SK-N-MC (cell line): Measurements from ENCODE around the gene ANK3.

ENCODE experiments used
- DNase-seq: peaks from one replicate; pipeline ENCODE4 v3.0.0-alpha.2; 2011; ENCODE audit warnings: low read depth, low spot score
- H3K27ac ChIP-seq: fragments of 200-600 bp; sonication (generic); 2 replicates; pipeline ENCODE4 v1.5.1; 2016; ENCODE audit warnings: mixed run types
- H3K36me3 ChIP-seq: fragments of 200-600 bp; sonication (generic); 2 replicates; pipeline ENCODE4 v1.6.1; 2017; ENCODE audit warnings: antibody characterized with exemption, low read length, mixed read lengths; ENCODE audit not compliant: insufficient read depth
- H3K4me3 ChIP-seq: fragments of 200-600 bp; sonication (generic); 2 replicates; pipeline ENCODE4 v1.5.1; 2016
- H3K9ac ChIP-seq: fragments of 200-600 bp; sonication (generic); 2 replicates; pipeline ENCODE4 v1.8.0; 2017; ENCODE audit warnings: mixed run types, mixed read lengths; ENCODE audit not compliant: insufficient read length
- H3K9me3 ChIP-seq: fragments of 200-600 bp; sonication (generic); 2 replicates; pipeline ENCODE4 v1.6.1; 2017; ENCODE audit warnings: low read depth, mild to moderate bottlenecking, antibody characterized with exemption, low read length, moderate library complexity, mixed read lengths
- EZH2 ChIP-seq: fragments of 200-600 bp; sonication (generic); IDR thresholded peaks from one replicate; pipeline ENCODE4 v1.6.1; 2017; ENCODE audit warnings: antibody characterized with exemption
- FOXP2 ChIP-seq: optimal IDR thresholded peaks from 2 replicates; pipeline ENCODE3; 2011; ENCODE audit warnings: mild to moderate bottlenecking, moderate library complexity; ENCODE audit not compliant: insufficient read depth; ENCODE audit errors: extremely low read length, control extremely low read depth
- POLR2AphosphoS5 ChIP-seq: IDR thresholded peaks from 2 replicates; pipeline ENCODE4 v1.6.1; 2012; ENCODE audit warnings: mild to moderate bottlenecking, low read depth, low read length, borderline replicate concordance

ANK3 gene

GRCh38 chr10:60073781-60074656 is 315.7 kb downstream of the ANK3 start:
- H3K27ac ChIP-seq: no peak overlapping the region
- no peak overlapping the region for H3K4me3 ChIP-seq
- no peak for TF ChIP-seq POLR2AphosphoS5
- no peak for TF ChIP-seq EZH2
- no peak for TF ChIP-seq FOXP2
- no peak overlapping the region for H3K9ac ChIP-seq
- H3K36me3 ChIP-seq: no peaks in the 10 kb centered on the region
- H3K9me3 ChIP-seq: no peaks in the 10 kb centered on the region
- no peak for DNase-seq

DNA sequence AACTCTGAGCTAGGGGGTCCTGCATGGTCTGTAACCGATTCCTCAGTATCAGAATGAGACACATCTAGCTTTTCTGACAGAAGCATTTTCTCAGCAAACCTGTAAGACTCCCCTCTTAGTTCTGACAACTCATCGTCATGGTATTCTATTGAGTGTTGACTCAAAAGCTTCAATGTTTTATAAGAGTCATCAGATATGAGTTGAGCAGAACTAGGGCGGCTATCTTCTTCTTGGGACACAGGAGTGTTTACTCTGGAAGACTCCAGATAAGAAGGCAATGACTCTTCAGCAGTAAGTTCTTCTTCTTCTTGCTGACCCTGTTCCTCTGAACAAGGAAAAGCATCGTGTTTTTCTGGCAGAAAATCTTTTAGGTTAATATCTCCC is 316.3 kb downstream of the ANK3 start:
- H3K9me3 ChIP-seq: no peaks in the 10 kb centered on the region
- no peak overlapping the region for H3K9ac ChIP-seq
- no peak overlapping the region for H3K4me3 ChIP-seq
- no peak for TF ChIP-seq FOXP2
- TF ChIP-seq POLR2AphosphoS5: no peak
- TF ChIP-seq EZH2: no peak
- no peak for DNase-seq
- H3K36me3 ChIP-seq: no peaks in the 10 kb centered on the region
- no peak overlapping the region for H3K27ac ChIP-seq

- Histone ChIP-seq H3K9ac (no peak overlapping the region), H3K9me3 (no peaks in the 10 kb centered on the region), H3K27ac (no peak overlapping the region), H3K4me3 (no peak overlapping the region), H3K36me3 (no peaks in the 10 kb centered on the region)
- TF ChIP-seq EZH2: no peak
- TF ChIP-seq FOXP2: no peak
- no peak for TF ChIP-seq POLR2AphosphoS5
- DNase-seq: no peak
These were observed 320.4 kb downstream of the ANK3 start for GRCh38 chr10:60069311-60069710.

DNA sequence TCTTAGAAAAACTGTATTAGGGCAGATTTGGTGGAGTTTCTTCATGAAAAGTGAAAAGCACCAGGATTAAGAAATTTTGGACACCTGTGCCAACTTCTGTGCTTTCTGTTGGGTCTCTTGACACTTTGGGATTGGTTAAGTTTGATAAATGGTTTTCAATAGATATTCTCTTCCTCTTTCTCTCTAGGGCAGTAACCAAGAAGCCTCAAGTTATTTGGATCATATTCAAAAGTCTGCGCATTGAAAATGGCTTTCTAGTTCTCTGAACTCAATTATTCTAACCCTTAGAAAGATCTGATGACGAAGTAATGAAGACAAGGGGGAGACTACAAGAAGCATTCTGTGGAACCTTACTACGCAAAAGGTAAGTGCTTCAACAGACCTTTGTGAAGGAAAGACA is 339.3 kb downstream of the ANK3 start:
- Histone ChIP-seq H3K4me3 (no peak overlapping the region), H3K36me3 (no peaks in the 10 kb centered on the region), H3K9me3 (no peaks in the 10 kb centered on the region), H3K9ac (no peak overlapping the region), H3K27ac (no peak overlapping the region)
- no peak for DNase-seq
- no peak for TF ChIP-seq EZH2

GRCh38 chr10:60048091-60048501 is 341.6 kb downstream of the ANK3 start:
- no peaks in the 10 kb centered on the region for H3K36me3 ChIP-seq
- no peak overlapping the region for H3K4me3 ChIP-seq
- H3K9me3 ChIP-seq: no peaks in the 10 kb centered on the region
- no peak for DNase-seq
- H3K9ac ChIP-seq: no peak overlapping the region
- no peak overlapping the region for H3K27ac ChIP-seq
- TF ChIP-seq FOXP2 (no peak), POLR2AphosphoS5 (no peak), EZH2 (no peak)

- no peak overlapping the region for H3K27ac ChIP-seq
- H3K9me3 ChIP-seq: no peaks in the 10 kb centered on the region
- no peaks in the 10 kb centered on the region for H3K36me3 ChIP-seq
- H3K4me3 ChIP-seq: no peak overlapping the region
- no peak for DNase-seq
- no peak for TF ChIP-seq EZH2
- H3K9ac ChIP-seq: no peak overlapping the region
These were observed 344.1 kb downstream of the ANK3 start for GRCh38 chr10:60045571-60045970.

- no peak overlapping the region for H3K9ac ChIP-seq
- H3K27ac ChIP-seq: no peak overlapping the region
- no peak for TF ChIP-seq EZH2
- TF ChIP-seq POLR2AphosphoS5: no peak
- no peak for TF ChIP-seq FOXP2
- no peaks in the 10 kb centered on the region for H3K36me3 ChIP-seq
- DNase-seq: no peak
- no peak overlapping the region for H3K4me3 ChIP-seq
- no peaks in the 10 kb centered on the region for H3K9me3 ChIP-seq
These were observed 344.7 kb downstream of the ANK3 start for GRCh38 chr10:60044971-60045370.

DNA sequence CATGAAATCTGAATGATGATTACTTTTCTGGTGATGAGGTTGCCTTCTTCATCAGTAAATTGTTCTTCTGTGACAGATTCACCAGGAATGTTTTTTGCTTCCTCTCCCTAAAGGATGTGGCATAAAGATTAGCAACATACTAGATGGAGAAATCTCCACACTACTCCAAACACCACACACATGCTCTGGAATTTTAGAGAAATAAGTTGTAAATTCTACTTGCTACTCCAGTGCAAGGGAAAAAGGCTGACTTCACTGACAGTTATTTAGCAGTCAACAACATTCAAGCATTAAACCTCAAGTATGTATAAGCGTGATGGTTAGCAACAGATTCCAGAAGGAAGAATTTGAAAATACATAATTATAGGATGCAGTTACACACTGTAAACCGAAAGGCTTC is 345.4 kb downstream of the ANK3 start:
- TF ChIP-seq POLR2AphosphoS5: no peak
- TF ChIP-seq EZH2: no peak
- no peak for TF ChIP-seq FOXP2
- no peak overlapping the region for H3K27ac ChIP-seq
- no peaks in the 10 kb centered on the region for H3K36me3 ChIP-seq
- no peak overlapping the region for H3K9ac ChIP-seq
- DNase-seq: no peak
- H3K4me3 ChIP-seq: no peak overlapping the region
- no peaks in the 10 kb centered on the region for H3K9me3 ChIP-seq

- Histone ChIP-seq H3K4me3 (no peak overlapping the region), H3K36me3 (no peaks in the 10 kb centered on the region), H3K9me3 (no peaks in the 10 kb centered on the region), H3K27ac (no peak overlapping the region), H3K9ac (no peak overlapping the region)
- no peak for DNase-seq
- TF ChIP-seq EZH2 (no peak), POLR2AphosphoS5 (no peak), FOXP2 (no peak)
These were observed 346.0 kb downstream of the ANK3 start for GRCh38 chr10:60043561-60044241.
